Stimulated activated naive B cell treated with anti-CD40 and anti-IgM and Interleukin-4, amounts not matched to agents 10 μg/mL and 1 μg/mL and 100 μg/mL, for 72 hours (primary cell): ENCODE results near the gene NLGN2.

Source experiments
- ATAC-seq, 2 donors: fragments of 150-1000 bp; cut with Tn5 transposase; replicated peaks; 2 replicates each; pipeline ENCODE4 v1.10.0; 2021; ENCODE audit warnings: moderate library complexity in 1 of 2
- DNase-seq: peaks from one replicate; pipeline ENCODE4 v3.0.0; 2021
- H3K27ac Mint-ChIP-seq: one replicate; pipeline ENCODE4 v1.8.0; 2022; ENCODE audit warnings: mild to moderate bottlenecking, mixed read lengths
- H3K27me3 Mint-ChIP-seq, 2 donors: one replicate each; pipeline ENCODE4 v1.8.0; 2022; ENCODE audit warnings: mixed read lengths in 2 of 2
- H3K36me3 Mint-ChIP-seq, 2 donors: one replicate each; pipeline ENCODE4 v1.8.0; 2022; ENCODE audit warnings: mixed read lengths in 2 of 2, mild to moderate bottlenecking in 1 of 2
- H3K4me1 Mint-ChIP-seq, 2 donors: one replicate each; pipeline ENCODE4 v1.8.0; 2022; ENCODE audit warnings: mixed read lengths in 2 of 2, mild to moderate bottlenecking in 1 of 2
- H3K4me3 Mint-ChIP-seq, 2 donors: one replicate each; pipeline ENCODE4 v1.8.0; 2022; ENCODE audit warnings: mild to moderate bottlenecking in 2 of 2, mixed read lengths in 2 of 2, moderate library complexity in 1 of 2
- H3K9me3 Mint-ChIP-seq, 2 donors: one replicate each; pipeline ENCODE4 v1.8.0; 2022; ENCODE audit warnings: mixed read lengths in 2 of 2, mild to moderate bottlenecking in 1 of 2

The NLGN2 gene

GRCh38 chr17:7383371-7383741 is 24.3 kb upstream of the NLGN2 start:
- Mint-ChIP-seq H3K9me3 (peaks cover 5% of the 10 kb centered on the region in 2 donors), H3K27ac (no peak overlapping the region), H3K36me3 (peaks cover 4 to 13% of the 10 kb centered on the region in 2 donors), H3K27me3 (peaks cover 38 to 47% of the 10 kb centered on the region in 2 donors), H3K4me1 (peaks cover 18 to 20% of the 10 kb centered on the region in 2 donors), H3K4me3 (peak overlapping the region; percentile 52 to 82)
- ATAC-seq (no peak), DNase-seq (no peak)

- peak overlapping the region; percentile 16 for H3K27ac Mint-ChIP-seq
- peak; percentile 66 for DNase-seq
- H3K27me3 Mint-ChIP-seq, result peaks cover 38 to 45% of the 10 kb centered on the region in 2 donors
- peaks cover 6 to 15% of the 10 kb centered on the region in 2 donors for H3K36me3 Mint-ChIP-seq
- peaks cover 18 to 20% of the 10 kb centered on the region in 2 donors for H3K4me1 Mint-ChIP-seq
- ATAC-seq, result peak; percentile 98
- peak overlapping the region; percentile 82 to 83 for H3K4me3 Mint-ChIP-seq
- H3K9me3 Mint-ChIP-seq, result peaks cover 4 to 5% of the 10 kb centered on the region in 2 donors
Observed at GRCh38 chr17:7383742-7384488, 23.7 kb upstream of the NLGN2 start.

- H3K27me3 Mint-ChIP-seq, result peaks cover 31 to 39% of the 10 kb centered on the region in 2 donors
- H3K36me3 Mint-ChIP-seq, result peaks cover 10 to 17% of the 10 kb centered on the region in 2 donors
- H3K4me3 Mint-ChIP-seq, result peak overlapping the region; percentile 82 to 83
- no peak for ATAC-seq
- no peak for DNase-seq
- H3K4me1 Mint-ChIP-seq, result peaks cover 18 to 20% of the 10 kb centered on the region in 2 donors
- peak overlapping the region; percentile 16 for H3K27ac Mint-ChIP-seq
- H3K9me3 Mint-ChIP-seq, result no peaks in the 10 kb centered on the region
Observed at GRCh38 chr17:7384489-7385081, 23.1 kb upstream of the NLGN2 start.

GRCh38 chr17:7388856-7389255 is 18.8 kb upstream of the NLGN2 start:
- DNase-seq (no peak), ATAC-seq (no peak)
- peaks cover 13 to 20% of the 10 kb centered on the region in 2 donors for H3K4me1 Mint-ChIP-seq
- H3K9me3 Mint-ChIP-seq, result no peaks in the 10 kb centered on the region
- no peak overlapping the region for H3K4me3 Mint-ChIP-seq
- peaks cover 31 to 45% of the 10 kb centered on the region in 2 donors for H3K36me3 Mint-ChIP-seq
- no peaks in the 10 kb centered on the region for H3K27me3 Mint-ChIP-seq
- H3K27ac Mint-ChIP-seq, result no peak overlapping the region

- no peak for DNase-seq
- Mint-ChIP-seq H3K4me1 (peaks cover 9 to 19% of the 10 kb centered on the region in 2 donors), H3K27me3 (no peaks in the 10 kb centered on the region), H3K9me3 (no peaks in the 10 kb centered on the region), H3K36me3 (peaks cover 31 to 46% of the 10 kb centered on the region in 2 donors), H3K27ac (no peak overlapping the region), H3K4me3 (no peak overlapping the region)
- ATAC-seq, result no peak
Observed at GRCh38 chr17:7389924-7390910, 17.4 kb upstream of the NLGN2 start.

- H3K27ac Mint-ChIP-seq, result no peak overlapping the region
- no peak for ATAC-seq
- no peak overlapping the region for H3K4me3 Mint-ChIP-seq
Observed at GRCh38 chr17:7391307-7391706, 16.3 kb upstream of the NLGN2 start.

GRCh38 chr17:7392696-7393612 is 14.7 kb upstream of the NLGN2 start:
- Mint-ChIP-seq H3K4me1 (peaks cover 13 to 20% of the 10 kb centered on the region in 2 donors), H3K36me3 (peaks cover 27 to 42% of the 10 kb centered on the region in 2 donors), H3K4me3 (peak overlapping the region; percentile 79 to 93), H3K27ac (no peak overlapping the region), H3K27me3 (no peaks in the 10 kb centered on the region), H3K9me3 (no peaks in the 10 kb centered on the region)
- DNase-seq (no peak), ATAC-seq (no peak)

More at GRCh38 chr17:7391307-7391706, 16.3 kb upstream of the NLGN2 start:
- H3K4me1 Mint-ChIP-seq, result peaks cover 13 to 20% of the 10 kb centered on the region in 2 donors
- no peak for DNase-seq
- H3K36me3 Mint-ChIP-seq, result peaks cover 28 to 46% of the 10 kb centered on the region in 2 donors
- H3K9me3 Mint-ChIP-seq, result no peaks in the 10 kb centered on the region
- H3K27me3 Mint-ChIP-seq, result no peaks in the 10 kb centered on the region

- H3K27me3 Mint-ChIP-seq, result no peaks in the 10 kb centered on the region
- H3K27ac Mint-ChIP-seq, result peak overlapping the region; percentile 92
- no peak for DNase-seq
- H3K9me3 Mint-ChIP-seq, result no peaks in the 10 kb centered on the region
- peaks cover 13 to 20% of the 10 kb centered on the region in 2 donors for H3K4me1 Mint-ChIP-seq
- H3K4me3 Mint-ChIP-seq, result peak overlapping the region; percentile 79 to 93
- ATAC-seq, result peak; percentile 54 to 55
- peaks cover 26 to 38% of the 10 kb centered on the region in 2 donors for H3K36me3 Mint-ChIP-seq
Observed at GRCh38 chr17:7393613-7394451, 13.8 kb upstream of the NLGN2 start.

- peak within 1 kb of the TSS; percentile 99 for H3K27ac Mint-ChIP-seq
- peak within 1 kb of the TSS; percentile 79 to 99 for H3K4me3 Mint-ChIP-seq
- peaks cover 13 to 22% of the 10 kb centered on the region in 2 donors for H3K4me1 Mint-ChIP-seq
- H3K9me3 Mint-ChIP-seq, result no peaks in the 10 kb centered on the region
- DNase-seq (peak; percentile 83), ATAC-seq (peak; percentile 89 to 90)
- no peaks in the 10 kb centered on the region for H3K27me3 Mint-ChIP-seq
- peaks cover 22 to 34% of the 10 kb centered on the region in 2 donors for H3K36me3 Mint-ChIP-seq
Observed at GRCh38 chr17:7394452-7395191, 13.0 kb upstream of the NLGN2 start, which contains the start of gene PLSCR3. Gene PLSCR3, minus strand, starts transcription at chr17:7394525. Its CDS starts 415 bp downstream, at chr17:7394110.

- Mint-ChIP-seq H3K36me3 (peaks cover 16 to 22% of the 10 kb centered on the region in 2 donors), H3K27me3 (no peaks in the 10 kb centered on the region), H3K27ac (peak overlapping the region; percentile 11), H3K4me1 (peaks cover 11 to 24% of the 10 kb centered on the region in 2 donors), H3K9me3 (no peaks in the 10 kb centered on the region), H3K4me3 (no peak overlapping the region)
- DNase-seq (no peak), ATAC-seq (no peak)
Observed at GRCh38 chr17:7396147-7396546, 11.5 kb upstream of the NLGN2 start.

GRCh38 chr17:7398612-7399011 is 9.0 kb upstream of the NLGN2 start:
- H3K27ac Mint-ChIP-seq, result no peak overlapping the region
- H3K27me3 Mint-ChIP-seq, result no peaks in the 10 kb centered on the region
- peaks cover 15 to 28% of the 10 kb centered on the region in 2 donors for H3K4me1 Mint-ChIP-seq
- H3K36me3 Mint-ChIP-seq, result peaks cover 9 to 13% of the 10 kb centered on the region in 2 donors
- no peaks in the 10 kb centered on the region for H3K9me3 Mint-ChIP-seq
- no peak for ATAC-seq
- DNase-seq, result no peak
- H3K4me3 Mint-ChIP-seq, result no peak overlapping the region
